K562 (cell line): ENCODE data around the gene PBX1. TPM values are rescaled to one million over a fixed set of nuclear protein-coding genes. Genes with fewer than 3 reads are reported as not detected.

ENCODE experiments used
- DPF2 ChIP-seq: fragments of 450-650 bp; IDR thresholded peaks from 2 replicates; pipeline ENCODE4 v1.6.1; 2016
- EGR1 ChIP-seq: fragments of 450-650 bp; conservative IDR thresholded peaks from 2 replicates; pipeline ENCODE4 v1.6.1; 2017; ENCODE audit warnings: mild to moderate bottlenecking
- MCM5 ChIP-seq: fragments of 450-650 bp; IDR thresholded peaks from 2 replicates; pipeline ENCODE4 v1.6.1; 2016; ENCODE audit warnings: low read depth
- MYBL2 ChIP-seq, 2 experiments: fragments of 450-650 bp in 1 of 2; sonication (generic) in 1 of 2; formaldehyde crosslinking in 1 of 2; IDR thresholded peaks; 2 replicates each; pipeline versions ENCODE4 v1.6.1 to v1.8.1; 2017 to 2022; ENCODE audit warnings: borderline replicate concordance in 1 of 2, inconsistent platforms in 1 of 2, low read depth in 1 of 2, mild to moderate bottlenecking in 1 of 2, missing genetic modification reagents in 1 of 2, moderate library complexity in 1 of 2
- SETDB1 ChIP-seq: IDR thresholded peaks from one replicate; pipeline ENCODE4 v1.6.1; 2012; ENCODE audit warnings: low read length, control low read depth, inconsistent platforms
- ZNF436 ChIP-seq: fragments of 250-450, 450-650 bp; sonication (Bioruptor Pico); formaldehyde crosslinking; IDR thresholded peaks from 2 replicates; pipeline ENCODE4 v1.7.0; 2020; ENCODE audit warnings: mild to moderate bottlenecking
- polyA plus RNA-seq, 8 experiments: library from polyadenylated mRNA; depleted of rRNA in 4 of 8; stranded (reverse) in 5 of 8; unstranded in 3 of 8; fragments of >200 nt; fragmentation: Nextera tagmentation in 2 of 8; fragmentation: Illumina TruSeq in 1 of 8; extraction: Ambion mirVana in 2 of 8; extraction: Trizol in 1 of 8; gene quantifications; 2 replicates each; pipeline versions ENCODE4 v1.2.1 to v1.2.3, GENCODE V29; 2011 to 2014; ENCODE audit warnings: inconsistent platforms in 1 of 8, missing spikeins in 1 of 8
- total RNA-seq, 7 experiments: library from RNA; depleted of rRNA in 6 of 7; stranded (reverse); fragments of >200 nt in 6 of 7; fragmentation: Illumina TruSeq in 2 of 7; extraction: Trizol in 2 of 7; gene quantifications; 2 replicates each; pipeline versions ENCODE4 v1.2.1 to v1.2.3, GENCODE V29; 2011 to 2021; ENCODE audit warnings: low replicate concordance in 1 of 7
- TF ChIP-seq, protein P1 (sequence below): IDR thresholded peaks from 2 replicates; pipeline ENCODE4 v1.6.1; 2012; ENCODE audit warnings: low read depth, low read length, improper control_type of control experiment, borderline replicate concordance
- TF ChIP-seq, protein P2 (sequence below): fragments of 450-650 bp; IDR thresholded peaks from 2 replicates; pipeline ENCODE4 v1.6.1; 2018; ENCODE audit not compliant: partially characterized antibody
- TF ChIP-seq, protein P3 (sequence below): sonication (generic); formaldehyde crosslinking; IDR thresholded peaks from 2 replicates; pipeline ENCODE4 v1.8.1; 2022; ENCODE audit warnings: missing genetic modification reagents
- TF ChIP-seq, protein P4 (sequence below): fragments of 450-650 bp; formaldehyde crosslinking; IDR thresholded peaks from 2 replicates; pipeline ENCODE4 v1.4.0; 2020; ENCODE audit warnings: mild to moderate bottlenecking, moderate library complexity
- TF ChIP-seq, protein P5 (sequence below), 2 experiments: fragments of 250-450 bp in 1 of 2; fragments of 450-650 bp in 1 of 2; sonication (Bioruptor Pico) in 1 of 2; IDR thresholded peaks; 2 replicates each; pipeline versions ENCODE4 v1.6.1 to v1.8.0; 2016 to 2021; ENCODE audit warnings: mild to moderate bottlenecking in 2 of 2, moderate library complexity in 2 of 2, missing compliant biosample characterization in 1 of 2, missing genetic modification characterization in 1 of 2
- TF ChIP-seq, protein P6 (sequence below): fragments of 250-450 bp; sonication (Bioruptor Pico); IDR thresholded peaks from 2 replicates; pipeline ENCODE4 v1.8.0; 2022; ENCODE audit warnings: moderate library complexity, mild to moderate bottlenecking, inconsistent platforms

PBX1 gene
- total and polyA plus RNA-seq, 9 of the 15 experiments (the other 6 are each of a cell fraction or from before 2014, with no cell fraction given): 0.03 to 0.62 (median 0.17) TPM

DNA sequence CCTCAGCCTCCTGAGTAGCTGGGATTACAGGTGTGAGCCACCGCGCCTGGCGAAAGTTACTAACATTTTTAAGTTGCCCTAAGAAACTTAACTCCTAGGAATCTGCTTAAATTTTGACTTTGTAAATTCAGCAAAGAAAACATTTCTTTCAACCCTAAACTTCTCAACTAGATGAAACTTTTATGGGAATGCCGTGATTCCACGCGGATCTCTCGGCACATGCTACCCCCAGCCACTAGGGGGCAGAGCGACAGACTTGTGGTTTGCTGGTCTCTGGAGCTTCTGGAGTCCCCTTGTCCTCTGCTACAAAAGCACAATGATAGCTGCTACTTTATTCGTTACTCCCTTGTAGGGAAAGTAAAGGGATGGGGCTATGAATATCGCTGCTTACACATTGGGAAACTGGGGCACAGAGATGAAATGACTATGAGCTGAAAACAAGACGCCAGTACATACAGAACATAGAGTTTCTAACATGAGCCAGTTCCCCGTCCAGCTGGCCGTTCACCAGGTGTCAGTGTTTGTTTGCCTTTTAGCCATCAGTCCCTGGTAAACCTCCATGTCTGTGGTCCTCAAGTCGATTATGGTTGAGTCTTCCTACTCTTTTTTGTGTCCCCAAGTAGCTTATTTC lies 114.7 kb downstream of the PBX1 start (continued):
- TF ChIP-seq MCM5 (no peak), ZNF436 (CRISPR knock-in tag) (no peak), EGR1 (no peak), SETDB1 (no peak), DPF2 (no peak), MYBL2 (IDR thresholded peaks at IDR 0.05; ENCODE audit: low read depth) (no peak), MYBL2 (CRISPR knock-in tag; IDR thresholded peaks at IDR 0.05; ENCODE audit: borderline replicate concordance) (no peak)
- TF ChIP-seq, protein P1, sequence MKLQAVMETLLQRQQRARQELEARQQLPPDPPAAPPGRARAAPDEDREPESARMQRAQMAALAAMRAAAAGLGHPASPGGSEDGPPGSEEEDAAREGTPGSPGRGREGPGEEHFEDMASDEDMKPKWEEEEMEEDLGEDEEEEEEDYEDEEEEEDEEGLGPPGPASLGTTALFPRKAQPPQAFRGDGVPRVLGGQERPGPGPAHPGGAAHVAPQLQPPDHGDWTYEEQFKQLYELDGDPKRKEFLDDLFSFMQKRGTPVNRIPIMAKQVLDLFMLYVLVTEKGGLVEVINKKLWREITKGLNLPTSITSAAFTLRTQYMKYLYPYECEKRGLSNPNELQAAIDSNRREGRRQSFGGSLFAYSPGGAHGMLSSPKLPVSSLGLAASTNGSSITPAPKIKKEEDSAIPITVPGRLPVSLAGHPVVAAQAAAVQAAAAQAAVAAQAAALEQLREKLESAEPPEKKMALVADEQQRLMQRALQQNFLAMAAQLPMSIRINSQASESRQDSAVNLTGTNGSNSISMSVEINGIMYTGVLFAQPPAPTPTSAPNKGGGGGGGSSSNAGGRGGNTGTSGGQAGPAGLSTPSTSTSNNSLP: no peak
- TF ChIP-seq, protein P2, sequence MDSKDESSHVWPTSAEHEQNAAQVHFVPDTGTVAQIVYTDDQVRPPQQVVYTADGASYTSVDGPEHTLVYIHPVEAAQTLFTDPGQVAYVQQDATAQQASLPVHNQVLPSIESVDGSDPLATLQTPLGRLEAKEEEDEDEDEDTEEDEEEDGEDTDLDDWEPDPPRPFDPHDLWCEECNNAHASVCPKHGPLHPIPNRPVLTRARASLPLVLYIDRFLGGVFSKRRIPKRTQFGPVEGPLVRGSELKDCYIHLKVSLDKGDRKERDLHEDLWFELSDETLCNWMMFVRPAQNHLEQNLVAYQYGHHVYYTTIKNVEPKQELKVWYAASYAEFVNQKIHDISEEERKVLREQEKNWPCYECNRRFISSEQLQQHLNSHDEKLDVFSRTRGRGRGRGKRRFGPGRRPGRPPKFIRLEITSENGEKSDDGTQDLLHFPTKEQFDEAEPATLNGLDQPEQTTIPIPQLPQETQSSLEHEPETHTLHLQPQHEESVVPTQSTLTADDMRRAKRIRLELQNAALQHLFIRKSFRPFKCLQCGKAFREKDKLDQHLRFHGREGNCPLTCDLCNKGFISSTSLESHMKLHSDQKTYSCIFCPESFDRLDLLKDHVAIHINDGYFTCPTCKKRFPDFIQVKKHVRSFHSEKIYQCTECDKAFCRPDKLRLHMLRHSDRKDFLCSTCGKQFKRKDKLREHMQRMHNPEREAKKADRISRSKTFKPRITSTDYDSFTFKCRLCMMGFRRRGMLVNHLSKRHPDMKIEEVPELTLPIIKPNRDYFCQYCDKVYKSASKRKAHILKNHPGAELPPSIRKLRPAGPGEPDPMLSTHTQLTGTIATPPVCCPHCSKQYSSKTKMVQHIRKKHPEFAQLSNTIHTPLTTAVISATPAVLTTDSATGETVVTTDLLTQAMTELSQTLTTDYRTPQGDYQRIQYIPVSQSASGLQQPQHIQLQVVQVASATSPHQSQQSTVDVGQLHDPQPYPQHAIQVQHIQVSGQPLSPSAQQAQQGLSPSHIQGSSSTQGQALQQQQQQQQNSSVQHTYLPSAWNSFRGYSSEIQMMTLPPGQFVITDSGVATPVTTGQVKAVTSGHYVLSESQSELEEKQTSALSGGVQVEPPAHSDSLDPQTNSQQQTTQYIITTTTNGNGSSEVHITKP: no peak
- TF ChIP-seq, protein P3, sequence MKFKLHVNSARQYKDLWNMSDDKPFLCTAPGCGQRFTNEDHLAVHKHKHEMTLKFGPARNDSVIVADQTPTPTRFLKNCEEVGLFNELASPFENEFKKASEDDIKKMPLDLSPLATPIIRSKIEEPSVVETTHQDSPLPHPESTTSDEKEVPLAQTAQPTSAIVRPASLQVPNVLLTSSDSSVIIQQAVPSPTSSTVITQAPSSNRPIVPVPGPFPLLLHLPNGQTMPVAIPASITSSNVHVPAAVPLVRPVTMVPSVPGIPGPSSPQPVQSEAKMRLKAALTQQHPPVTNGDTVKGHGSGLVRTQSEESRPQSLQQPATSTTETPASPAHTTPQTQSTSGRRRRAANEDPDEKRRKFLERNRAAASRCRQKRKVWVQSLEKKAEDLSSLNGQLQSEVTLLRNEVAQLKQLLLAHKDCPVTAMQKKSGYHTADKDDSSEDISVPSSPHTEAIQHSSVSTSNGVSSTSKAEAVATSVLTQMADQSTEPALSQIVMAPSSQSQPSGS: no peak
- TF ChIP-seq, protein P4, sequence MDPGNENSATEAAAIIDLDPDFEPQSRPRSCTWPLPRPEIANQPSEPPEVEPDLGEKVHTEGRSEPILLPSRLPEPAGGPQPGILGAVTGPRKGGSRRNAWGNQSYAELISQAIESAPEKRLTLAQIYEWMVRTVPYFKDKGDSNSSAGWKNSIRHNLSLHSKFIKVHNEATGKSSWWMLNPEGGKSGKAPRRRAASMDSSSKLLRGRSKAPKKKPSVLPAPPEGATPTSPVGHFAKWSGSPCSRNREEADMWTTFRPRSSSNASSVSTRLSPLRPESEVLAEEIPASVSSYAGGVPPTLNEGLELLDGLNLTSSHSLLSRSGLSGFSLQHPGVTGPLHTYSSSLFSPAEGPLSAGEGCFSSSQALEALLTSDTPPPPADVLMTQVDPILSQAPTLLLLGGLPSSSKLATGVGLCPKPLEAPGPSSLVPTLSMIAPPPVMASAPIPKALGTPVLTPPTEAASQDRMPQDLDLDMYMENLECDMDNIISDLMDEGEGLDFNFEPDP (CRISPR knock-in tag): no peak
- TF ChIP-seq, protein P5, sequence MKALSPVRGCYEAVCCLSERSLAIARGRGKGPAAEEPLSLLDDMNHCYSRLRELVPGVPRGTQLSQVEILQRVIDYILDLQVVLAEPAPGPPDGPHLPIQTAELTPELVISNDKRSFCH (CRISPR knock-in tag; IDR thresholded peaks at IDR 0.05): no peak
- TF ChIP-seq, protein P5 (tag; IDR thresholded peaks at IDR 0.05): 0 out of 2 replicates have a peak, but pooled peaks have one; percentile 28
- TF ChIP-seq, protein P6, sequence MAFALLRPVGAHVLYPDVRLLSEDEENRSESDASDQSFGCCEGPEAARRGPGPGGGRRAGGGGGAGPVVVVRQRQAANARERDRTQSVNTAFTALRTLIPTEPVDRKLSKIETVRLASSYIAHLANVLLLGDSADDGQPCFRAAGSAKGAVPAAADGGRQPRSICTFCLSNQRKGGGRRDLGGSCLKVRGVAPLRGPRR: no peak
